DMS153 treated with DMSO at 0.1 percent for 48 hours (cell line): ENCODE measurements around the gene AFF1.

Experiments
- DNase-seq: peaks from one replicate; lab custom pipeline; 2025; ENCODE audit not compliant: unreplicated experiment; lab: John Stamatoyannopoulos, UW

Gene AFF1

DNA sequence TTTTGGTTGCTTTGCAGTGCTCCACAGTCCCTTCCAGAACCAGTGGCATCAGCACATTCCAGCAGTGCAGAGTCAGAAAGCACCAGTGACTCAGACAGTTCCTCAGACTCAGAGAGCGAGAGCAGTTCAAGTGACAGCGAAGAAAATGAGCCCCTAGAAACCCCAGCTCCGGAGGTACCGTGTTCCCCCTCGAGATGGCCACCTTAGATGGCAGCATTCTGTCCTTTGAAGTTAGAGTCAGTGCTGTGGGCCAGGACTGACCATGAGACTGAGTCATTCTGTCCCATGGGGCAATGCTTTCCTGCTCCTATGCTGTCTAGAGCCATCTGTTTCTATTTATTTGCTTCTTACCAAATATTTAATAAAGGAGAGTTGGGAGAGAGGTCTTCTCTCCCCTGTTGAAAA, 173.3 kb downstream of the AFF1 start:
- DNase-seq: no peak

DNA sequence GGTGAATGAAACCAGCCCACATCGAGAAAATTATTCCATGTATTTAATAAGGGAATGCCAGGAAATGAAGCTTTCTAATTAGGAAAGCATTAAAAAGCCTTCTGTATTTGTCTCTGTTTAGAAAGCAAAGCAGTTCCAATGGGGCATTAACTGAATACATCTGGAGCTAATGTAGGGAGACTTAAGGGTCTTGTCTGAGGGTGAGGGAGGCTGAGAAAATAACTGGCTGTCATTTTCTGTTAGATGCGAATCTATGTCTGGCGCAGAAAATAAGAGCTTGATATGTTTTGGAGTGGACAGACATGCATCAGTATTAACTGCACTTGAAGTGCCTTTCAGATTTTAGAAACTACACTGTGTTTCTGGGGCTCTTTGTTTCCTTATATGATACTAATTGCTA, 174.3 kb downstream of the AFF1 start:
- DNase-seq: no peak

DNA sequence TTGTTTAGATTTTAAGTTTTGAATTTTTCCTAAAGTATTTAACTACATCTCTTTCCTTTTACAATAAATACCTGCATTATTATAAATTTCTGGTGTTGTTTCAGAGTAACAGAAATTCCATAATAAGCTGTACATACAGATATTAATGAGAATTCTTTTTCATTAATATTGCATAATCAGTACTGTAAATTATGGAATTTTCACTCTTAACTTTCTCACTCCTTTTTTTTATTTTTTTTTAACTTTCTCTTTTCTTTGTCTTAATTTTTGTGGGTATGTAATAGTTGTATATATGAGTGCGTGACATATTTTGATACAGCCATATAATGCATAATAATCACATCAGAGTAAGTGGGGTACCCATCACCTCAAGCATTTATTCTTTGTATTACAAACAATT, 175.1 kb downstream of the AFF1 start:
- DNase-seq: no peak

DNA sequence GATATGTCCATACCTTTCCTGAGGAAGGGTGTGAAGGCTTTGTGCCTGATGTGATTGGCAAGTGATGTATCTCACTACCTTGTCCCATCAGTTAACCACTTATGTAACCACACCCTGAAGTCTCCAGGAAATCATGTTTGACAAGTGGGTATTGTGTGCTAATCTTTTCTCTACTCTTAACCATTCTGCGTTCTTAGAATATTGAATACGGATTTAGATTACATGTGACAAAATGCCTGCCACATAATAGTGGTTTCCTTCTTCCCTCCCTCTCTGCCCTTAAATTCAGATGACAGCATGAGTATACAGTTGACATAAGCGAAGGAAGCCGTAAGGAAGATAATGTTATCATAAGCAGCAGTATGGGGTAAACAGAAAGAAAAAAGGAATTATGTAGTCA, 177.3 kb downstream of the AFF1 start:
- DNase-seq: no peak

DNA sequence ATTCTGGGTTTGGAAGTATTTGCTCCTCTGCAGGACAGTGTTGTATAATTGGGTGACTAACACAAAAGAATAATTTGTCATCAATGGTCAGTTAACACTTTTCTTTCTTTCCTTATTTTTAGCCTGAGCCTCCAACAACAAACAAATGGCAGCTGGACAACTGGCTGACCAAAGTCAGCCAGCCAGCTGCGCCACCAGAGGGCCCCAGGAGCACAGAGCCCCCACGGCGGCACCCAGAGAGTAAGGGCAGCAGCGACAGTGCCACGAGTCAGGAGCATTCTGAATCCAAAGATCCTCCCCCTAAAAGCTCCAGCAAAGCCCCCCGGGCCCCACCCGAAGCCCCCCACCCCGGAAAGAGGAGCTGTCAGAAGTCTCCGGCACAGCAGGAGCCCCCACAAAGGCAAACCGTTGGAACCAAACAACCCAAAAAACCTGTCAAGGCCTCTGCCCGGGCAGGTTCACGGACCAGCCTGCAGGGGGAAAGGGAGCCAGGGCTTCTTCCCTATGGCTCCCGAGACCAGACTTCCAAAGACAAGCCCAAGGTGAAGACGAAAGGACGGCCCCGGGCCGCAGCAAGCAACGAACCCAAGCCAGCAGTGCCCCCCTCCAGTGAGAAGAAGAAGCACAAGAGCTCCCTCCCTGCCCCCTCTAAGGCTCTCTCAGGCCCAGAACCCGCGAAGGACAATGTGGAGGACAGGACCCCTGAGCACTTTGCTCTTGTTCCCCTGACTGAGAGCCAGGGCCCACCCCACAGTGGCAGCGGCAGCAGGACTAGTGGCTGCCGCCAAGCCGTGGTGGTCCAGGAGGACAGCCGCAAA, 179.6 kb downstream of the AFF1 start:
- no peak for DNase-seq

DNA sequence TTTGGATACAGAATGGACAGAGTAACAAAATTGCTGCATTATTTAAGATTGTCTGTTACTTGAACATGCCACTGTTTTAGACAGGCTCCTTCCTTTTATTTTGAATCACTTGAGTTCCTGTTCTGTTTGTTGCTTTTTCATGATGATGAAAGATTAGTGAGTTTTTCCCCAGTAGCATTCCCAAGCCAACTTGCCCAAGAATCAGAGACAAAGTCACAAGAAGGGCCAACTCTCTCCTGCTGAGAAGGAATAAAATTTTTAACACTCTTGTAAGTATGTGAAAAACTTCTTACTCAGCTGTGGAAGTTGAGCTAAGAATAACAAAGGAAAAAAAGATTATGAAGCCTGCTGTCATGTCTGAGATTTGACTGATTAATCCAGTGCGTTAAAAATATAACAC, 181.4 kb downstream of the AFF1 start:
- no peak for DNase-seq

DNA sequence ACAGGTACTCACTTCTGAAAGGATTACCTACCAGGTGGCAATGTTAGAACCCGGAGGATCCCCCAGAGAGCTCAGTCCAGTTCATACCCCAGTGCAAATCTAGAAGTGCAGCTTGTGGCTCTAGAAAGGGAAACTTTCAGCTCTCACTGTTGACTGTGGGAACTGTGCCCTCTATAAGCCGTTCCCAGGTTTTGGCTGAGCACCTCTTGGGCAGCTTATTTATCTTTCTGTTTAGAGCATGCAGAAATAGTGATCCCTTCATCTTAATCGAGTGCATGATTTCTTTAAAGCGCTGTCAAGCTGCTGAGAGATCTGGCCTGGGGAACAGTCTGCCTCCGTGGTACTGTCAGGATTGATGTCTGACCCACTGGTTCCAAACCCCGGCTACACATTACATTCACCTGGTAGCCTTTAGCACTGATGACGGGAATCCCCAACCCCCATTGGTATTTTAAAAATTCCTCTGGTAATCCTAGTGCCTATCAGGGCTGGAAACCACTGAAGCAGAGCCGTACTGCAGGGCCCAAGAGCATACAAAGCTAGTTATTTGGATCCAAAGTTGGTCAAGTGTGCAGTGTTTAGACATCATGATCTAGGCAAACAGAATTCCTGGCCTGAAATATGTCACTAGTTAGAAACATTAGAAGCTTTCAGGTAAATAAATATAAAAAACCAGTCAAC, 182.4 kb downstream of the AFF1 start:
- DNase-seq: no peak

DNA sequence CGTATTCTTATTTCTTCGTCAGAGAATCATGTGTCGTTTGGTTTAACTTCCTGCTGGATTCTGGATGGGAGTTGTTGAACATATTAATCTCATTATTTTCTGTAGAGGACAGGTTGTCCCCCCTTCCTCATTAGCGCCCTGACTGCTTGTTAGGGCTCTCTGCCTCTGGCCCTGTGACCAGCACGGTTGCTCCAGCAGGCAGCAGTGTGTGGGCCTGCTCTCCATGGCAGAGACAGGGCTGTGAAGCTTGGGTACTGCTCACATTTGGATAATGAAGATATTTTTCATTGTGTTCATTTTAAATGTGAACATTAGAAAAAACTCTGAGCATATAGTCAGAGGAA, 182.9 kb downstream of the AFF1 start:
- no peak for DNase-seq

DNA sequence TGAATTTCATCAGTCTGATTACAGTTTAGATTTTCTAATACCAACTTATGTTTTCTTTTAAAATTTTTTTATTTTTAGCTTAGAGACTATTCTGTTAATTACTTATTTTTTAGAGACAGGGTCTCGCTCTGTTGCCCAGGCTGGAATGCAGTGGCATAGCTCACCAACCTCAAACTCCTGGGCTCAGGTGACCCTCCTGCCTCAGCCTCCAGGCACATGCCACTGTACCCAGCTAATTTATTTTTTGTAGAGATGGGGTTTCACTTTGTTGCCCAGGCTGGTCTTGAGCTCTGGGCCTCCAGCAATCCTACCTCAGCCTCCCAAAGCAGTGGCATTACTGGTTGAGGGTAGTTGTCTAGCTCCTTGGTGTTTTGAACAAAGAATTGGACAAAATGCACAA, 183.6 kb downstream of the AFF1 start:
- no peak for DNase-seq

DNA sequence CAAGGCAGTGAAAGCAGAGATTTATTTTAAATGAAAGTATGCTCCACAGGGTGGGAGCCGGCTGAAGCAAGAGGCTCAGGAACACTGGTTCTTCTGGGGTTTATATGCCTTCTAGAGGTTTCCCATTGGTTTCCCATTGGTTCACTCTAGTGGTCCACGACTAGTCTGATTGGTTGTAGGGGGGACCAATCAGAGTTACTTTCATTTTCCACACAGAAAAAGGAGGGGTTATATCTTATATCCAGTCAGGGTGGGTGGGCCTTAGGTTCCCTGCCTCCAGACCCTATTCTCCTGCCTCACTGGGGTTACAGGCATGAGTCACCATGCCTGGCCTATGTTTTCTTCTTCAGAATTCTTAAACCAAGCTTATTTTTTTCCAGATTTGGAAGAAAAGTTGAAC, 184.0 kb downstream of the AFF1 start:
- DNase-seq: no peak

DNA sequence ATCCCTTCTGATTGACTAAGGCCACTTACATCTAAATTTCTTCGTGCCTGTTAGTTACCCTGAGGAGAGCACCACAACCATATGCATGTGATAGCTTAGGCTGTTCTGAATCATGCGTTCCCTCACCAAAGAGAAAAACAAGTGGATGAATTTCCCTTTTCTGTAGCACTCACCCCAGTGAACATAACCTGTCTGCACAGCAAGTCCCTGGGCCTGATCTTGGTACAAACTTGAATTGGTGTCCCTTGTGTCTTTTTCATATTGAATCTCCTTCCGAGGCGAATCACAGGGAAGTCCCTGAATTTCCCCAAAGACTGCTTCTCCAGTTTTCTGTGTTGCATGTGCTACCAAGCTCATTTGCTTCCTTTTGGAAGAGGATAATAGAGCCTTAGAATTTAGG, 185.2 kb downstream of the AFF1 start:
- DNase-seq: no peak

DNA sequence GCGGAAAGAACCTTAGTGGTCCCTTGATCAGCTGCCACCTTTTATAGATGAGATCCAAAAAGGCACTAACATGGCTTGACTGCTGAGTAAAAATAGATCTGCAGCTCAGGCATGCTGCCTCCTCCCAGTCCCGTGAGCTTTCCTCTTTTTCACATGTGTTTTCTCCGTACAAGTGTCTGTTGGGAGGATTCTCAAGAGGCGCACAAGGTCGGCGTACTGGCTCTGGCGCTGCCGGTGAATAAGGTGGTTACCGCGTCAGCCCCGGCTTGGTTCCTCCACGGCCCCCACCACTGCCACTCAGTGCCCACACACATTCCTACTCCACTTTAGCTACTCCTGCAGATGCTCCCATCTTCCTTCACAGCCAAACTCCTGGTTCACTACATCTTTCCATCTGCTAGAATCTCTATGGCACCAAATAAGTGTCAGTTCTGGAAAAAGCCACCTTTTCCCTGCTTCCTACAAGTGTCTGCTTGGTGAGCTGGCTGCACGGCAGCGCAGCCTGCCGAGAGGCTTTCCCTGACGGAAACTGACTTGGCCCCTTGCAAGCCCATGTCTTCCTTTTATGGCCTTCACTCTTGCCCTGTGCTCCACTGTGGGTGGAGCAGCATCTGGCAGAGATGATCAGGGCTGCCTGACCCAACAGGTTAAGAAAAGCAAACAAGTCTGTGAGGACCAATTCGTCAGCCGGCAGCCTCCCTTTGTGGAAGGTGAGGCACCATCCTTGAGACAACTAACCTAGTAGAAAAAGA, 185.8 kb downstream of the AFF1 start:
- no peak for DNase-seq

DNA sequence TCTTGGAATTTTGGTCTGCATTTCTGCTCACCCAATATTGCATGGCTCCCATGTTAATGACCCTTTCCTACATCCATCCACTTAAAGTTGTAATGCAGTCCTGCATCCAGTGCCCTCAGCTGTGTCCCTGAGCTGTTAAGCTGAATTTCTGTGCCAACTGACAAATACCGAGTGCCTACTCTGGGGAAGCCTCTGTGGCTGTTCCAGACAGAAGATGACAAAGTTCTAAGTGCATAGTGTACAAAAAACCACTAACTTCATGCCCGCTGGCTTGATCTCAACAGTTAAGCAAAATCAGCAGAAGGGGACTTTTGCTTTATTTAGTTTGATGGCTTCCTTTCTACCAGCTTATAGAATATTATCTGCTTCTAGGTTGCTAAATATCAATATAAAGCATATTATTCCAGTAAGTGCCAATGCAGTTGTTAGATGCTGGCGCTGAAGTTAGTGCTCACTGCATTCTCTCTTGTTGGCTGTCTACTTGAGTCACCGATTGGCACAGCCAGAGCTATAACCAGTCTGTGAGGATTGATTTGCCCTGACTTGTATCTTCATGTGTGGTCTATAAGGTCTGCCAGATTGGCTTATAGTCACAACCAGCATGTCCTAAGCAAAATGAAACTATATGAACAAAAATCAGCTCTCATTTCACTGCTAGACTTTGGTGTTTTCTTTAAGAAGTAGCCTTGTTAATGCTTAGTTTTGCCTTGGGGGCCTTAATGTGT, 186.7 kb downstream of the AFF1 start:
- no peak for DNase-seq

DNA sequence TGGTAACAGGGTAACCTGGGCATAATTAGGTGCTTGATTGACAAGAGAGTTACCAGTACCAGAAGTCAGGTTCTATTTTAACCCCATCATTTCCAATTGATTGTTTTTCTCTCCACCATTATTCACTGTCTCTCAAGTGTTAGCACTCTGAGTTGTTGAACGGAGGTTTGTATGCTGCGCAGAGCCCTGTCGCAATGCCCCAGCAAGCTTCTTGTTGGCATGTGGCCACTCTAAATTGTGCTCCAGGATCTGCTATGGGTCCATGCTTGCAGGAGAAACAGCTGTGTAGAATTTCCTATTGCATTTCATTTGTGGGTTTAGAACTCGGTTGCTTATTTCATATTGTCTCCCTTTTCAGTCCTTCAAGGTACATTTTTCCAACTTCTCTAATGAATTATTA, 187.4 kb downstream of the AFF1 start:
- DNase-seq: no peak

DNA sequence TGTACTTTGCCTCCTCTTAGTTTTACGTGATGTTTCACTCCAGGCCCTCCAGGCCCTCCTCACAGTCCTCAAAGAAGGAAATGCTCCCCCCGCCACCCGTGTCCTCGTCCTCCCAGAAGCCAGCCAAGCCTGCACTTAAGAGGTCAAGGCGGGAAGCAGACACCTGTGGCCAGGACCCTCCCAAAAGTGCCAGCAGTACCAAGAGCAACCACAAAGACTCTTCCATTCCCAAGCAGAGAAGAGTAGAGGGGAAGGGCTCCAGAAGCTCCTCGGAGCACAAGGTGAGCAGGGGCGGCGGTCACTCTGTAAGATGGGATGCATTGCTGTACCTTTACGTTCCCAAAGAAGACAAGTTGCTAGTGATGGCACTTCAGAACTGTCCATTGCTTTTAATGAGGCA, 191.2 kb downstream of the AFF1 start:
- DNase-seq: no peak

DNA sequence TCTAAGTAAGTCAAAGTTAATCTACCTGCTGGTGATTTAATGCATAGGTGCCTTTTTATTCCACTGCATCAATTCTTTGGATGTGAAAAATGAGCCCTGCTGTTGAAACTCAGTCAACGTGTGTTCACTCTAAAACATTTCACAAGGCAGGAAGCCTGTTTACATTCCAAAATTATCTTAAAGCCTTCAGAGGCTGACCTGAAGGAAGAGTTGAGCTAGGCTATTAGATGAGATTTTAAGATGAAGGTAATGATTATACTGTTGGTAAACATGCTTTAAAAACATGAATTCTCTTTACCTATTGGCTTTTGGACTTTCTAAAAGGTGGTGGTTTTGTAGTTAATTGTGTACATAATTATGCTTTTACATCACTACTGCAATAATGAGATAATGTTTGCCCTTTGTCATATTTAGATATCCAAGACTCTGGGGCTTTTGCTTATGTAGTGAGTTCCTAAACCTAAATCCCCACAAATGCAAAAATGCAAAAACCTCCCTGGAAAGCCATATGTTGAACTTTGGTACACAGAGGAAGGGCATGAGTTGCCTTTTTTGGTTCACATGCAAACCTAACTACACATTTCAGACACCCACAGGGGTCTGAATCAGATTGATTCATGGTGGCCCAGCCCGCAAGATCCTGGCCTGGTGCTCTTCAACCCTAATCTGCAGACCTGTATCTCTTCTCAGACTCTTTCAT, 193.3 kb downstream of the AFF1 start:
- DNase-seq: no peak

DNA sequence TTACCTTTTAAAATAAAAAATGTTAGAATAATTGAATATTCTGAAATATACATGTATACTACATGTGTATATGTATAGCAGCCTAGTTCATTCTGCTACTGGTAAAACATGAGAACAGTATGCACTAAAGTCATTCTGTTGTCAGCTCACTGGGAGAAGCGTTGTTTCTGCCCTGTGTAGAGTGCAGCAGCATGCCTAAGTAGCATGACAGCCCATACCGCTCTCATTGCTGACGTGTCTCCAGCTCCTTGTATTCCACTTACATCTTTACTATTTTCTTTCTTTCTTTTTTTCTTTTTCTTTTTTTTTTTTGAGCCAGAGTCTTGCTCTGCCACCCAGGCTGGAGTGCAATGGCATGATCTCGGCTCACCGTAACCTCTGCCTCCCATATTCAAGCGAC, 194.9 kb downstream of the AFF1 start:
- DNase-seq: no peak

DNA sequence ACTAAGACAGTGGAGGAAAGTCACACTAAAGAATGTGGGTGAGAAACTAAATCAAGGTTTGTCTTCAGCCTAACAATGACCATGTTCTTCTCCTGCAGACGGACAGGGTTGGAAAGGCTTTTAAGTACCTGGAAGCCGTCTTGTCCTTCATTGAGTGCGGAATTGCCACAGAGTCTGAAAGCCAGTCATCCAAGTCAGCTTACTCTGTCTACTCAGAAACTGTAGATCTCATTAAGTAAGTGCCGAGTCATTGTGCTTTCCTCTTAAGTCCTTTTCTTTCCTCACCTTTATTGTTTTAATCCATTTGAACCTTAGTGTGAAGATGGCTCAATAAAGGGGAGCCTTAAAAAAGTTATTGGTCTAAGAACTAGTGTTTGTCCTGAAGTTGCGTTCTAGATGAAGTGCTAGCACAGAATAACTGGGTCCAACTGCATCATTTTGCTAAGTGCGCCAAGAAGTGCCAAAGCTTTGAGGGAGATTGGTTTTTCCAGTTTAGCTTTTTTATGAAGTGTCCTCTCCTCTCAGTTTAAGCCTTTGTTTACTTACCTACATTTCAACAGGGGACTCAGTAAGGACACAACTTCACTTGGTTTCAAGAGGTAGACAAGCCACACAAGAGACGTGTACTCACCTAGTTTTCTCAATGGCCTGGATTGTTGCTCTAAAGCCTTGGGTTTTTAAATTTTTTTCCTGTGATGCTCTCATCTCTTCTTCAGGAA, 196.3 kb downstream of the AFF1 start:
- no peak for DNase-seq

DNA sequence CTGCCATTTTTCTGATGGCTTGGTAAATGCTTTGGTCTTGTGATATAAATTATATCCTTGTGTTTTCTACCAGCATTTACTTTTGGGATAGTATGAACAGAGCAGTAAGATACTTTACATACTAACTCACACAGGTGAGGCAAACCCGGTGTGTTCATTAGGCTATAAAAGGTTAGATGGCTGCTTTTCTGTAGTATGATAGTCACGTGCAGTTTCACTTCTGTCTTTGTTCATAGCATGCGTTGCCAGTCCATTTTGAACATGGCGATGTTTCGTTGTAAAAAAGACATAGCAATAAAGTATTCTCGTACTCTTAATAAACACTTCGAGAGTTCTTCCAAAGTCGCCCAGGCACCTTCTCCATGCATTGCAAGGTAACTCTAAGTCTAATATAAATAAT, 197.2 kb downstream of the AFF1 start:
- DNase-seq: no peak

DNA sequence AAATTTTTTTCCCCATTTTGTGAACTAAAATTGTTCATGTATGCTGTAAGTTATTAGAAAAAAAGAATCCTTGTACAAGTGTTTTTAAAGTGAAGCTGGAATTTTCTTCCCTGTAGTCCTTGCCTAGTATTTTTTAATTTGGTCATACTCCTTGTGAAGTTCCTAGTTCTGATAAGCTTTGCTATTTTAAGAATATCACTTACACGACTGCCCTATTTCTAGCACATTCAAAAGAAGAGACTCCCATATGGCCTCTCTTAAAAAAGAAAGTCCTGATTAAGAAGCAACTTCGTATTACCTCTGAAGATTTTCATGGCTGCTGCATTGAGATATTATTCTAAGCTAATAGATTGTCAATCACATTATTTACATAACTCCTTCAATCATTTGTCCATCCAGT, 198.4 kb downstream of the AFF1 start:
- DNase-seq: no peak
